GM19438 (cell line): Measurements from ENCODE around the gene CA5A.
"Not testable (repeated sequence)": the region's sequence is repeated elsewhere in the genome, so short reads cannot be mapped to it uniquely, and the experiment has no call there.

Experiments used
- ATAC-seq: cut with Tn5 transposase; IDR thresholded peaks from one replicate; pipeline ENCODE4 v1.9.1; 2021; ENCODE audit warnings: low read depth; ENCODE audit not compliant: unreplicated experiment

CA5A gene

GRCh38 chr16:87900489-87900888 lies 35.8 kb downstream of the CA5A start:
- ATAC-seq: not testable (repeated sequence)

- no peak for ATAC-seq
Observed at GRCh38 chr16:87897521-87898505, 38.5 kb downstream of the CA5A start.

- ATAC-seq: not testable (repeated sequence)
Observed at GRCh38 chr16:87896924-87897520, 39.3 kb downstream of the CA5A start.

- ATAC-seq: not testable (repeated sequence)
Observed at GRCh38 chr16:87896176-87896890, 40.0 kb downstream of the CA5A start.

- no peak for ATAC-seq
Observed at GRCh38 chr16:87895641-87896141, 40.6 kb downstream of the CA5A start.

- ATAC-seq: not testable (repeated sequence)
Observed at GRCh38 chr16:87894005-87894404, 42.3 kb downstream of the CA5A start.

- no peak for ATAC-seq
Observed at GRCh38 chr16:87891764-87892163, 44.6 kb downstream of the CA5A start.

- ATAC-seq: not testable (repeated sequence)
Observed at GRCh38 chr16:87889762-87890161, 46.6 kb downstream of the CA5A start.

GRCh38 chr16:87888346-87888745 lies 48.0 kb downstream of the CA5A start:
- ATAC-seq: not testable (repeated sequence)

GRCh38 chr16:87887931-87888330 lies 48.4 kb downstream of the CA5A start:
- ATAC-seq: not testable (repeated sequence)

GRCh38 chr16:87885371-87885967 lies 50.9 kb downstream of the CA5A start:
- not testable (repeated sequence) for ATAC-seq

GRCh38 chr16:87882436-87883019 lies 53.8 kb downstream of the CA5A start:
- ATAC-seq: no peak

- no peak for ATAC-seq
Observed at GRCh38 chr16:87881324-87882200, 54.8 kb downstream of the CA5A start.

- no peak for ATAC-seq
Observed at GRCh38 chr16:87880117-87880696, 56.1 kb downstream of the CA5A start.

- ATAC-seq: not testable (repeated sequence)
Observed at GRCh38 chr16:87879411-87880013, 56.8 kb downstream of the CA5A start.

- ATAC-seq: no peak
Observed at GRCh38 chr16:87878704-87879103, 57.6 kb downstream of the CA5A start.

GRCh38 chr16:87877942-87878507 lies 58.3 kb downstream of the CA5A start:
- ATAC-seq: no peak
